ENCODE measurements around the gene KIF18B. TPM values are rescaled to one million over a fixed set of nuclear protein-coding genes. Genes with fewer than 3 reads are reported as not detected.

Gene KIF18B
- total RNA-seq, 3 donors from 2014 or later (not counting 1 experiment from before 2014, with no cell fraction given): 0.53 to 1.3 (median 1.1) TPM

- no peaks in the 10 kb centered on the region for H3K4me1 Mint-ChIP-seq
- H3K27ac ChIP-seq (ENCODE audit: low read length): no peak overlapping the region
- no peaks in the 10 kb centered on the region for H3K36me3 ChIP-seq (ENCODE audit: control insufficient read depth, insufficient read depth, low read length)
- no peaks in the 10 kb centered on the region for H3K9me3 ChIP-seq (ENCODE audit: control insufficient read depth, insufficient read depth, low read length)
- DNase-seq (no peak), ATAC-seq (no peak)
- peaks cover 5% of the 10 kb centered on the region for H3K4me1 ChIP-seq (ENCODE audit: control insufficient read depth, insufficient read depth, low read length)
- WGBS (ENCODE audit: insufficient coverage): 40% methylated on average over 34 of the region's 34 CpGs
- H3K27me3 ChIP-seq (ENCODE audit: control insufficient read depth, insufficient read depth, low read length): peaks cover 20% of the 10 kb centered on the region
- TF ChIP-seq CTCF (IDR thresholded peaks at IDR 0.05): no peak
- H3K27me3 Mint-ChIP-seq (ENCODE audit: low read depth in 2 of 2): peaks cover 28 to 29% of the 10 kb centered on the region in 2 donors
- intact Hi-C loops (cut with micrococcal nuclease): no loop called here
- no peak overlapping the region for H3K4me3 Mint-ChIP-seq
- H3K4me3 ChIP-seq (ENCODE audit: low read length): no peak overlapping the region
- H3K36me3 Mint-ChIP-seq: no peaks in the 10 kb centered on the region
- no peaks in the 10 kb centered on the region for H3K9me3 Mint-ChIP-seq
- H3K27ac Mint-ChIP-seq: no peak overlapping the region
These were observed 40.7 kb upstream of the KIF18B start for GRCh38 chr17:44988044-44988942.

- peaks cover 20% of the 10 kb centered on the region for H3K27me3 ChIP-seq (ENCODE audit: control insufficient read depth, insufficient read depth, low read length)
- no peak for DNase-seq
These were observed 36.0 kb upstream of the KIF18B start for GRCh38 chr17:44983563-44983962.

DNA sequence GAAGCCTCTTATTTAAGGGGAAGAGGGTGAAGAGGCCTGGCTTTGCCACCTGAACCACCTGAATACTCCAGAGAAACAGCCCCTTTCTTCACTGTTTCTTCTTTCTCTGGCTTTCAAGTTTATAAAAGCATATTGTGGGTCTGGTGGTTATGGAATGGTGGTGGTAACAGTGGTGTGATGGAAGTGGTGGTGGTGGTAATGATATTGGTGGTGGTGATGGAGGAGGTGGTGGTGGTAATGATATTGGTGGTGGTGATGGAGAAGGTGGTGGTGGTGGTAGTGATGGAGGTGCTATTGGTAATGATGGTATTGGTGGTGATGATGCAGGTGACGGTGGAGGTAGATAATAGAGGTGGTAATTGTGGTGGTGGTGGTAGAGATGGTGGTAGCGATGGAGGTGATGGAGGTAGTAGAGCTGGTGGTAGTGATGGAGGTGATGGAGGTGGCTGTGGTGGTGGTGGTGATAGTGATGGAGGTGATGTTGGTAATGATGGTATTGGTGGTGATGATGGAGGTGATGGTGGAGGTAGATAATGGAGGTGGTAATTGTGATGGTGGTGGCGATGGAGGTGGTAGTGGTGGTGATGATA lies 34.6 kb upstream of the KIF18B start:
- no peak for TF ChIP-seq CTCF (IDR thresholded peaks at IDR 0.05)
- intact Hi-C loops (cut with micrococcal nuclease): no loop called here
- Mint-ChIP-seq H3K27me3 (ENCODE audit: low read depth in 2 of 2) (peaks cover 11 to 27% of the 10 kb centered on the region in 2 donors), H3K27ac (no peak overlapping the region), H3K36me3 (no peaks in the 10 kb centered on the region), H3K4me1 (no peaks in the 10 kb centered on the region), H3K4me3 (no peak overlapping the region), H3K9me3 (no peaks in the 10 kb centered on the region)
- Histone ChIP-seq H3K36me3 (ENCODE audit: control insufficient read depth, insufficient read depth, low read length) (no peaks in the 10 kb centered on the region), H3K4me1 (ENCODE audit: control insufficient read depth, insufficient read depth, low read length) (no peaks in the 10 kb centered on the region), H3K27ac (ENCODE audit: low read length) (no peak overlapping the region), H3K9me3 (ENCODE audit: control insufficient read depth, insufficient read depth, low read length) (no peaks in the 10 kb centered on the region), H3K27me3 (ENCODE audit: control insufficient read depth, insufficient read depth, low read length) (peaks cover 18% of the 10 kb centered on the region), H3K4me3 (ENCODE audit: low read length) (no peak overlapping the region)
- no peak for DNase-seq
- 85% methylated on average over 3 of the region's 3 CpGs for WGBS (ENCODE audit: insufficient coverage)
- ATAC-seq: no peak

More at GRCh38 chr17:44983563-44983962, 36.0 kb upstream of the KIF18B start:
- Mint-ChIP-seq H3K27ac (no peak overlapping the region), H3K36me3 (no peaks in the 10 kb centered on the region), H3K27me3 (ENCODE audit: low read depth in 2 of 2) (peaks cover 17 to 33% of the 10 kb centered on the region in 2 donors), H3K4me1 (no peaks in the 10 kb centered on the region), H3K9me3 (no peaks in the 10 kb centered on the region), H3K4me3 (no peak overlapping the region)
- Histone ChIP-seq H3K27ac (ENCODE audit: low read length) (no peak overlapping the region), H3K4me1 (ENCODE audit: control insufficient read depth, insufficient read depth, low read length) (peaks cover 5% of the 10 kb centered on the region), H3K4me3 (ENCODE audit: low read length) (no peak overlapping the region), H3K9me3 (ENCODE audit: control insufficient read depth, insufficient read depth, low read length) (no peaks in the 10 kb centered on the region), H3K36me3 (ENCODE audit: control insufficient read depth, insufficient read depth, low read length) (no peaks in the 10 kb centered on the region)
- no peak for ATAC-seq
- WGBS (ENCODE audit: insufficient coverage): 95% methylated on average over 4 of the region's 4 CpGs
- intact Hi-C loops (cut with micrococcal nuclease): no loop called here
- no peak for TF ChIP-seq CTCF (IDR thresholded peaks at IDR 0.05)

Measured in natural killer cell (primary cell).